DND-41 (cell line): ENCODE measurements around the gene TNC.

Experiments used
- ATAC-seq: fragments of 200-7000 bp; cut with Tn5 transposase; 3 replicates; pipeline ENCODE4 v1.9.1; 2021; ENCODE audit warnings: low read depth; ENCODE audit not compliant: insufficient read depth
- DNase-seq: peaks from one replicate; pipeline ENCODE4 v3.0.0-alpha.2; 2020
- H2AFZ ChIP-seq: 2 replicates; pipeline ENCODE4 v1.6.0; 2012; ENCODE audit warnings: low read depth, low read length
- H3K27ac ChIP-seq: 2 replicates; pipeline ENCODE4 v1.5.1; 2012; ENCODE audit warnings: low read length, inconsistent platforms
- H3K27me3 ChIP-seq: fragments of 200-600 bp; sonication (generic); 2 replicates; pipeline ENCODE4 v1.6.0; 2012; ENCODE audit warnings: low read length, mild to moderate bottlenecking, inconsistent platforms; ENCODE audit not compliant: insufficient read depth, poor library complexity
- H3K36me3 ChIP-seq: 2 replicates; pipeline ENCODE4 v1.5.1; 2012; ENCODE audit warnings: low read length, inconsistent platforms; ENCODE audit not compliant: insufficient read depth
- H3K4me1 ChIP-seq: 2 replicates; pipeline ENCODE4 v1.5.1; 2012; ENCODE audit warnings: mild to moderate bottlenecking, low read length; ENCODE audit not compliant: insufficient read depth
- H3K4me2 ChIP-seq: 2 replicates; pipeline ENCODE4 v1.6.0; 2012; ENCODE audit warnings: mild to moderate bottlenecking, moderate library complexity, low read length, inconsistent platforms; ENCODE audit not compliant: insufficient read depth
- H3K4me3 ChIP-seq, 2 experiments: fragments of 200-600 bp in 1 of 2; shearing (Covaris generic) in 1 of 2; 2 replicates each; pipeline ENCODE4 v1.5.1; 2012 to 2016; ENCODE audit warnings: inconsistent platforms in 2 of 2, low read length in 2 of 2, mild to moderate bottlenecking in 2 of 2, low read depth in 1 of 2, moderate library complexity in 1 of 2
- H3K79me2 ChIP-seq: 2 replicates; pipeline ENCODE4 v1.6.0; 2012; ENCODE audit warnings: low read length, inconsistent platforms; ENCODE audit not compliant: insufficient read depth
- H3K9ac ChIP-seq: 2 replicates; pipeline ENCODE4 v1.6.0; 2012; ENCODE audit warnings: low read depth, mild to moderate bottlenecking, inconsistent platforms, low read length, moderate library complexity
- H3K9me3 ChIP-seq: 2 replicates; pipeline ENCODE4 v1.5.1; 2012; ENCODE audit warnings: low read length, moderate library complexity, mild to moderate bottlenecking, inconsistent platforms; ENCODE audit not compliant: insufficient read depth, severe bottlenecking
- H4K20me1 ChIP-seq: 2 replicates; pipeline ENCODE4 v1.6.0; 2012; ENCODE audit warnings: low read length; ENCODE audit not compliant: insufficient read depth
- EZH2 ChIP-seq: IDR thresholded peaks from 3 replicates; pipeline ENCODE4 v1.6.1; 2012; ENCODE audit warnings: borderline replicate concordance, low read depth, mild to moderate bottlenecking, moderate library complexity, low read length, inconsistent platforms; ENCODE audit not compliant: severe bottlenecking
- TF ChIP-seq, protein P1 (sequence below): IDR thresholded peaks from 2 replicates; pipeline ENCODE4 v1.5.1; 2012; ENCODE audit warnings: borderline replicate concordance, low read length, moderate library complexity, mild to moderate bottlenecking; ENCODE audit not compliant: poor library complexity, severe bottlenecking; ENCODE audit errors: extremely low read depth

TNC gene

GRCh38 chr9:115135821-115136778, 18.1 kb upstream of the TNC start:
- Histone ChIP-seq H2AFZ (no peak overlapping the region), H3K79me2 (no peaks in the 10 kb centered on the region), H3K36me3 (no peaks in the 10 kb centered on the region), H3K9me3 (no peaks in the 10 kb centered on the region), H4K20me1 (no peaks in the 10 kb centered on the region), H3K27ac (no peak overlapping the region), H3K9ac (no peak overlapping the region), H3K27me3 (no peaks in the 10 kb centered on the region), H3K4me1 (peaks cover 6% of the 10 kb centered on the region), H3K4me2 (no peak overlapping the region), H3K4me3 (no peak overlapping the region)
- ATAC-seq: no peak
- DNase-seq: no peak
- no peak for TF ChIP-seq EZH2
- TF ChIP-seq, protein P1, sequence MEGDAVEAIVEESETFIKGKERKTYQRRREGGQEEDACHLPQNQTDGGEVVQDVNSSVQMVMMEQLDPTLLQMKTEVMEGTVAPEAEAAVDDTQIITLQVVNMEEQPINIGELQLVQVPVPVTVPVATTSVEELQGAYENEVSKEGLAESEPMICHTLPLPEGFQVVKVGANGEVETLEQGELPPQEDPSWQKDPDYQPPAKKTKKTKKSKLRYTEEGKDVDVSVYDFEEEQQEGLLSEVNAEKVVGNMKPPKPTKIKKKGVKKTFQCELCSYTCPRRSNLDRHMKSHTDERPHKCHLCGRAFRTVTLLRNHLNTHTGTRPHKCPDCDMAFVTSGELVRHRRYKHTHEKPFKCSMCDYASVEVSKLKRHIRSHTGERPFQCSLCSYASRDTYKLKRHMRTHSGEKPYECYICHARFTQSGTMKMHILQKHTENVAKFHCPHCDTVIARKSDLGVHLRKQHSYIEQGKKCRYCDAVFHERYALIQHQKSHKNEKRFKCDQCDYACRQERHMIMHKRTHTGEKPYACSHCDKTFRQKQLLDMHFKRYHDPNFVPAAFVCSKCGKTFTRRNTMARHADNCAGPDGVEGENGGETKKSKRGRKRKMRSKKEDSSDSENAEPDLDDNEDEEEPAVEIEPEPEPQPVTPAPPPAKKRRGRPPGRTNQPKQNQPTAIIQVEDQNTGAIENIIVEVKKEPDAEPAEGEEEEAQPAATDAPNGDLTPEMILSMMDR: no peak

DNA sequence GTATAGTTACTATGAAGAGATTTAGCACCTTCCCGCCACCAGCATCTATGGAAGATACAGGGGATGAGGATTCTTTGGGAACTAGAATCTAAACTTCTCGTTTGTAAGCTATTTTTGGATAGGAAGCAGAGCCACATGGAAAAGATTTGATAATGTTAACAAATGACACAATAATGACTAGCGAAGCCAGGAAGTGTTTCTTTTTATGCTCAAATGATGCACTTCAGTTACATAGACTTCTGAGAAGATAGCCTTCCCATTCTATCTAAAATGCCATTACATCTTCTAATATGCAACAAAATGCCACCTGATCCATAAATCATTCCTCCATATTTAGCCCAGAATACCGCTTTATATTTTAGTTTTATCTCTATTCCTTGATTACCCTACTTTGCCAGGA, 17.0 kb upstream of the TNC start:
- H3K4me3 ChIP-seq: no peak overlapping the region
- no peaks in the 10 kb centered on the region for H3K27me3 ChIP-seq
- H3K9me3 ChIP-seq: no peaks in the 10 kb centered on the region
- no peak overlapping the region for H3K4me2 ChIP-seq
- H4K20me1 ChIP-seq: no peaks in the 10 kb centered on the region
- H3K27ac ChIP-seq: no peak overlapping the region
- H2AFZ ChIP-seq: no peak overlapping the region
- DNase-seq: no peak
- H3K9ac ChIP-seq: no peak overlapping the region
- no peak for ATAC-seq
- H3K79me2 ChIP-seq: no peaks in the 10 kb centered on the region
- no peaks in the 10 kb centered on the region; the same call in 1 of the 2 replicates for H3K4me1 ChIP-seq
- no peak for TF ChIP-seq EZH2
- TF ChIP-seq, protein P1: no peak
- H3K36me3 ChIP-seq: no peaks in the 10 kb centered on the region

GRCh38 chr9:115133649-115134048, 15.7 kb upstream of the TNC start:
- Histone ChIP-seq H3K9me3 (no peaks in the 10 kb centered on the region), H3K27me3 (no peaks in the 10 kb centered on the region), H3K79me2 (no peaks in the 10 kb centered on the region), H3K9ac (no peak overlapping the region), H3K4me3 (no peak overlapping the region), H2AFZ (no peak overlapping the region), H3K36me3 (no peaks in the 10 kb centered on the region), H3K4me2 (no peak overlapping the region), H3K27ac (no peak overlapping the region), H4K20me1 (no peaks in the 10 kb centered on the region), H3K4me1 (no peaks in the 10 kb centered on the region; the same call in 1 of the 2 replicates)
- ATAC-seq (no peak), DNase-seq (no peak)
- TF ChIP-seq, protein P1: no peak
- TF ChIP-seq EZH2: no peak
